K562 (cell line): ENCODE data around the gene CCDC9B. TPM values are rescaled to one million over a fixed set of nuclear protein-coding genes. Genes with fewer than 3 reads are reported as not detected.

Experiments used
- ATAC-seq: fragments of 200-7000 bp; cut with Tn5 transposase; 3 replicates; pipeline ENCODE4 v1.9.1; 2020; ENCODE audit warnings: moderate library complexity
- BruUV-seq: library from RNA; stranded (reverse); fragments of 400-500 nt; replicated peaks from 2 replicates; lab custom pipeline; 2021; lab: Mats Ljungman, UMichigan
- CTCF ChIA-PET: fragments of 300-600 bp; formaldehyde crosslinking; extraction: SDS; loops from one replicate; lab custom pipeline; 2021; ENCODE audit warnings: low intra/inter-chr PET ratio; lab: Yijun Ruan, JAX
- POLR2A ChIA-PET: fragments of 300-600, 350-650 bp; sonication (Branson Sonifier 250); formaldehyde crosslinking; extraction: SDS; loops from one replicate; lab custom pipeline; 2021; ENCODE audit warnings: antibody characterized with exemption, inconsistent platforms; lab: Yijun Ruan, JAX
- DNase-seq, 4 experiments: peaks; one replicate each; pipeline versions ENCODE4 v3.0.0 to v3.0.0-alpha.2; 2011 to 2018; ENCODE audit warnings: low spot score in 3 of 4, mixed read lengths in 3 of 4; ENCODE audit errors: extremely low read depth in 1 of 4
- FAIRE-seq: peaks from 2 replicates; lab custom pipeline; 2011; peaks lifted over from hg19 to GRCh38; lab: Jason Lieb, UNC
- H2AFZ ChIP-seq: 2 replicates; pipeline ENCODE4 v1.6.0; 2011; ENCODE audit warnings: low read depth, low read length, control low read depth, inconsistent platforms
- H3K27ac ChIP-seq: fragments of 200-600 bp; 3 replicates; pipeline ENCODE4 v1.8.0; 2011; ENCODE audit warnings: low read depth, mild to moderate bottlenecking, control low read depth, inconsistent platforms, low read length, moderate library complexity, mixed read lengths; ENCODE audit errors: extremely low read depth
- H3K27me3 ChIP-seq, 2 experiments: fragments of 300-600 bp in 1 of 2; 2 replicates in 1 of 2; 3 replicates in 1 of 2; pipeline versions ENCODE4 v1.6.0 to v1.8.0; 2011; ENCODE audit warnings: inconsistent platforms in 2 of 2, low read length in 2 of 2, mild to moderate bottlenecking in 1 of 2, mixed read lengths in 1 of 2, moderate library complexity in 1 of 2; ENCODE audit not compliant: control insufficient read depth in 2 of 2, insufficient read depth in 2 of 2
- H3K36me3 ChIP-seq: fragments of 300-600 bp; 3 replicates; pipeline ENCODE4 v1.8.0; 2011; ENCODE audit warnings: mild to moderate bottlenecking, low read length, inconsistent platforms; ENCODE audit not compliant: control insufficient read depth, insufficient read depth
- H3K4me1 ChIP-seq, 2 experiments: fragments of 200-600 bp in 1 of 2; replicated peaks in 1 of 2; 2 replicates in 1 of 2; 3 replicates in 1 of 2; pipeline versions ENCODE4 v1.5.1 to v1.8.0; 2011; ENCODE audit warnings: inconsistent platforms in 2 of 2, low read length in 2 of 2, mild to moderate bottlenecking in 1 of 2, mixed read lengths in 1 of 2, moderate library complexity in 1 of 2; ENCODE audit not compliant: control insufficient read depth in 2 of 2, insufficient read depth in 2 of 2
- H3K4me2 ChIP-seq: 2 replicates; pipeline ENCODE4 v1.6.1; 2011; ENCODE audit warnings: low read length, control low read depth, inconsistent platforms, mixed read lengths; ENCODE audit not compliant: insufficient read depth
- H3K4me3 ChIP-seq: fragments of 200-600 bp; sonication (generic), shearing (Covaris generic); 2 replicates; pipeline ENCODE4 v1.5.1; 2016; ENCODE audit warnings: control low read depth, inconsistent platforms
- H3K79me2 ChIP-seq: fragments of 200-600 bp; 3 replicates; pipeline ENCODE4 v1.8.0; 2011; ENCODE audit warnings: low read length, inconsistent platforms; ENCODE audit not compliant: control insufficient read depth, insufficient read depth
- H3K9ac ChIP-seq, 2 experiments: 2 replicates each; pipeline versions ENCODE4 v1.6.0 to v1.6.1; 2011; ENCODE audit warnings: low read depth in 2 of 2, low read length in 2 of 2, control low read depth in 1 of 2, inconsistent platforms in 1 of 2, mild to moderate bottlenecking in 1 of 2, mixed read lengths in 1 of 2; ENCODE audit not compliant: insufficient read depth in 1 of 2
- H3K9me1 ChIP-seq: one replicate; pipeline ENCODE4 v1.6.0; 2011; ENCODE audit warnings: inconsistent platforms, mild to moderate bottlenecking, low read length, moderate library complexity; ENCODE audit not compliant: control insufficient read depth, insufficient read depth
- H3K9me3 ChIP-seq: replicated peaks from 2 replicates; pipeline ENCODE4 v1.5.1; 2011; ENCODE audit warnings: low read depth, low read length, inconsistent platforms; ENCODE audit not compliant: control insufficient read depth, insufficient read depth
- H4K20me1 ChIP-seq: replicated peaks from 2 replicates; pipeline ENCODE4 v1.6.1; 2011; ENCODE audit warnings: low read length, inconsistent platforms, mixed read lengths; ENCODE audit not compliant: control insufficient read depth, insufficient read depth
- ARHGAP35 ChIP-seq: fragments of 450-650 bp; IDR thresholded peaks from 2 replicates; pipeline ENCODE4 v1.6.1; 2018; ENCODE audit not compliant: partially characterized antibody
- CBX8 ChIP-seq: fragments of 200-600 bp; sonication (generic); IDR thresholded peaks from 2 replicates; pipeline ENCODE4 v1.6.1; 2012; ENCODE audit warnings: borderline replicate concordance, mixed run types, low read depth, mild to moderate bottlenecking, moderate library complexity, mixed read lengths, low read length, control low read depth, inconsistent platforms; ENCODE audit not compliant: poor library complexity, severe bottlenecking; ENCODE audit errors: extremely low read depth
- RB1 ChIP-seq: fragments of 450-650 bp; IDR thresholded peaks from 2 replicates; pipeline ENCODE4 v1.6.1; 2017; ENCODE audit warnings: low read depth, mild to moderate bottlenecking
- ZNF165 ChIP-seq: fragments of 250-450 bp; sonication (Bioruptor Pico); IDR thresholded peaks from 2 replicates; pipeline ENCODE4 v1.4.0; 2020; ENCODE audit warnings: borderline replicate concordance
- WGBS: fragments of 100-300 bp; shearing (Covaris generic); methylation state at CpG from one replicate; pipeline ENCODE4 v1.1.6; 2016; ENCODE audit warnings: low coverage, mixed read lengths; ENCODE audit not compliant: insufficient coverage; ENCODE audit errors: missing lambda C conversion rate; 5-methylcytosine and 5-hydroxymethylcytosine counted together
- in situ Hi-C: fragments of 300-500 bp; cut with MboI; formaldehyde crosslinking; loops from 4 replicates; pipeline ENCODE4 v1.15.0; 2018; ENCODE audit warnings: inconsistent platforms, mixed read lengths
- intact Hi-C: fragments of 100-400 bp; cut with micrococcal nuclease; formaldehyde crosslinking; loops from 2 replicates; pipeline ENCODE4 v1.14.2; 2022
- polyA plus RNA-seq, 8 experiments: library from polyadenylated mRNA; depleted of rRNA in 4 of 8; stranded (reverse) in 5 of 8; unstranded in 3 of 8; fragments of >200 nt; fragmentation: Nextera tagmentation in 2 of 8; fragmentation: Illumina TruSeq in 1 of 8; extraction: Ambion mirVana in 2 of 8; extraction: Trizol in 1 of 8; gene quantifications; 2 replicates each; pipeline versions ENCODE4 v1.2.1 to v1.2.3, GENCODE V29; 2011 to 2014; ENCODE audit warnings: inconsistent platforms in 1 of 8, missing spikeins in 1 of 8
- total RNA-seq, 7 experiments: library from RNA; depleted of rRNA in 6 of 7; stranded (reverse); fragments of >200 nt in 6 of 7; fragmentation: Illumina TruSeq in 2 of 7; extraction: Trizol in 2 of 7; gene quantifications; 2 replicates each; pipeline versions ENCODE4 v1.2.1 to v1.2.3, GENCODE V29; 2011 to 2021; ENCODE audit warnings: low replicate concordance in 1 of 7

CCDC9B gene
- total and polyA plus RNA-seq, 9 of the 15 experiments (the other 6 are each of a cell fraction or from before 2014, with no cell fraction given), result 0.01 to 0.47 (median 0.15) TPM; not detected in 1

GRCh38 chr15:40320409-40320808 lies 20.3 kb downstream of the CCDC9B start:
- TF ChIP-seq ZNF165 (no peak), RB1 (0 out of 2 replicates have a peak, but pooled peaks have one; percentile 7)
- in situ Hi-C loops, result no loop called here
- no peak for DNase-seq
- BruUV-seq, result no TSS peak
- H2AFZ ChIP-seq, result no peak overlapping the region
- H3K4me1 ChIP-seq, result peaks cover 7 to 28% of the 10 kb centered on the region in 2 experiments; a peak in 4 of 5 replicates
- H3K27me3 ChIP-seq, result peaks cover 2 to 11% of the 10 kb centered on the region in 2 experiments; a peak in 2 of 5 replicates
- intact Hi-C loops, result loop anchor here (5.0 kb wide), 2 partner anchors 38 to 102 kb away; partner anchors contain the start of gene ANKRD63
- H3K27ac ChIP-seq, result no peak overlapping the region
- H3K4me3 ChIP-seq, result no peak overlapping the region
- no peak overlapping the region for H3K9ac ChIP-seq
- no peaks in the 10 kb centered on the region; the same call in 1 of the 2 replicates for H4K20me1 ChIP-seq
- peaks cover 8% of the 10 kb centered on the region; the same call in 1 of the 3 replicates for H3K36me3 ChIP-seq
- no peaks in the 10 kb centered on the region for H3K9me3 ChIP-seq
- ChIA-PET POLR2A (interaction anchor here (0.7 to 1.0 kb wide), 3 partner anchors 11 to 747 kb away, joined by 3 to 4 read pairs (median 3); no protein-coding TSS in a partner anchor), CTCF (interaction anchor here (1.2 to 1.5 kb wide), 4 partner anchors 10 to 101 kb away, joined by 3 to 7 read pairs (median 6); no protein-coding TSS in a partner anchor)
- FAIRE-seq, result no peak
- H3K79me2 ChIP-seq, result peaks cover 15% of the 10 kb centered on the region
- ATAC-seq, result no peak
- no peak overlapping the region for H3K4me2 ChIP-seq
- no peaks in the 10 kb centered on the region for H3K9me1 ChIP-seq
- 14% methylated on average over 1 of the region's 1 CpG for WGBS

- ChIA-PET POLR2A (interaction anchor here (0.7 kb wide), 2 partner anchors 10 to 152 kb away, joined by 3 read pairs; no protein-coding TSS in a partner anchor), CTCF (interaction anchor here (0.8 kb wide), 1 partner anchor 20 kb away, joined by 3 read pairs; no protein-coding TSS in a partner anchor)
- no TSS peak for BruUV-seq
- no peaks in the 10 kb centered on the region for H3K79me2 ChIP-seq
- WGBS, result 9% methylated on average over 4 of the region's 4 CpGs
- H3K4me1 ChIP-seq, result peaks cover 0 to 7% of the 10 kb centered on the region in 2 experiments; a peak in 3 of 5 replicates
- no peaks in the 10 kb centered on the region for H3K9me3 ChIP-seq
- DNase-seq (no peak), FAIRE-seq (no peak), ATAC-seq (no peak)
- in situ Hi-C loops (no loop called here), intact Hi-C loops (no loop called here)
- no peak overlapping the region for H3K4me2 ChIP-seq
- H3K9me1 ChIP-seq, result no peaks in the 10 kb centered on the region
- peaks cover 2 to 25% of the 10 kb centered on the region in 2 experiments; a peak in 3 of 5 replicates for H3K27me3 ChIP-seq
- H3K27ac ChIP-seq, result no peak overlapping the region
- no peaks in the 10 kb centered on the region for H4K20me1 ChIP-seq
- H3K4me3 ChIP-seq, result no peak overlapping the region
- H3K36me3 ChIP-seq, result no peaks in the 10 kb centered on the region
- H3K9ac ChIP-seq, result no peak overlapping the region
- TF ChIP-seq ARHGAP35, result no peak
- peak; percentile 67 for TF ChIP-seq CBX8
- H2AFZ ChIP-seq, result no peak overlapping the region
These were observed 23.2 kb downstream of the CCDC9B start for GRCh38 chr15:40317580-40317979.
